Measurements from ENCODE around the gene SMC1B. TPM values are rescaled to one million over a fixed set of nuclear protein-coding genes. Genes with fewer than 3 reads are reported as not detected.
A peak's percentile ranks its signal among the peaks of the same experiment; 100 is the strongest.

The SMC1B gene, protein sequence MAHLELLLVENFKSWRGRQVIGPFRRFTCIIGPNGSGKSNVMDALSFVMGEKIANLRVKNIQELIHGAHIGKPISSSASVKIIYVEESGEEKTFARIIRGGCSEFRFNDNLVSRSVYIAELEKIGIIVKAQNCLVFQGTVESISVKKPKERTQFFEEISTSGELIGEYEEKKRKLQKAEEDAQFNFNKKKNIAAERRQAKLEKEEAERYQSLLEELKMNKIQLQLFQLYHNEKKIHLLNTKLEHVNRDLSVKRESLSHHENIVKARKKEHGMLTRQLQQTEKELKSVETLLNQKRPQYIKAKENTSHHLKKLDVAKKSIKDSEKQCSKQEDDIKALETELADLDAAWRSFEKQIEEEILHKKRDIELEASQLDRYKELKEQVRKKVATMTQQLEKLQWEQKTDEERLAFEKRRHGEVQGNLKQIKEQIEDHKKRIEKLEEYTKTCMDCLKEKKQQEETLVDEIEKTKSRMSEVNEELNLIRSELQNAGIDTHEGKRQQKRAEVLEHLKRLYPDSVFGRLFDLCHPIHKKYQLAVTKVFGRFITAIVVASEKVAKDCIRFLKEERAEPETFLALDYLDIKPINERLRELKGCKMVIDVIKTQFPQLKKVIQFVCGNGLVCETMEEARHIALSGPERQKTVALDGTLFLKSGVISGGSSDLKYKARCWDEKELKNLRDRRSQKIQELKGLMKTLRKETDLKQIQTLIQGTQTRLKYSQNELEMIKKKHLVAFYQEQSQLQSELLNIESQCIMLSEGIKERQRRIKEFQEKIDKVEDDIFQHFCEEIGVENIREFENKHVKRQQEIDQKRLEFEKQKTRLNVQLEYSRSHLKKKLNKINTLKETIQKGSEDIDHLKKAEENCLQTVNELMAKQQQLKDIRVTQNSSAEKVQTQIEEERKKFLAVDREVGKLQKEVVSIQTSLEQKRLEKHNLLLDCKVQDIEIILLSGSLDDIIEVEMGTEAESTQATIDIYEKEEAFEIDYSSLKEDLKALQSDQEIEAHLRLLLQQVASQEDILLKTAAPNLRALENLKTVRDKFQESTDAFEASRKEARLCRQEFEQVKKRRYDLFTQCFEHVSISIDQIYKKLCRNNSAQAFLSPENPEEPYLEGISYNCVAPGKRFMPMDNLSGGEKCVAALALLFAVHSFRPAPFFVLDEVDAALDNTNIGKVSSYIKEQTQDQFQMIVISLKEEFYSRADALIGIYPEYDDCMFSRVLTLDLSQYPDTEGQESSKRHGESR
- total RNA-seq (not detected), polyA plus RNA-seq (not detected)

DNA sequence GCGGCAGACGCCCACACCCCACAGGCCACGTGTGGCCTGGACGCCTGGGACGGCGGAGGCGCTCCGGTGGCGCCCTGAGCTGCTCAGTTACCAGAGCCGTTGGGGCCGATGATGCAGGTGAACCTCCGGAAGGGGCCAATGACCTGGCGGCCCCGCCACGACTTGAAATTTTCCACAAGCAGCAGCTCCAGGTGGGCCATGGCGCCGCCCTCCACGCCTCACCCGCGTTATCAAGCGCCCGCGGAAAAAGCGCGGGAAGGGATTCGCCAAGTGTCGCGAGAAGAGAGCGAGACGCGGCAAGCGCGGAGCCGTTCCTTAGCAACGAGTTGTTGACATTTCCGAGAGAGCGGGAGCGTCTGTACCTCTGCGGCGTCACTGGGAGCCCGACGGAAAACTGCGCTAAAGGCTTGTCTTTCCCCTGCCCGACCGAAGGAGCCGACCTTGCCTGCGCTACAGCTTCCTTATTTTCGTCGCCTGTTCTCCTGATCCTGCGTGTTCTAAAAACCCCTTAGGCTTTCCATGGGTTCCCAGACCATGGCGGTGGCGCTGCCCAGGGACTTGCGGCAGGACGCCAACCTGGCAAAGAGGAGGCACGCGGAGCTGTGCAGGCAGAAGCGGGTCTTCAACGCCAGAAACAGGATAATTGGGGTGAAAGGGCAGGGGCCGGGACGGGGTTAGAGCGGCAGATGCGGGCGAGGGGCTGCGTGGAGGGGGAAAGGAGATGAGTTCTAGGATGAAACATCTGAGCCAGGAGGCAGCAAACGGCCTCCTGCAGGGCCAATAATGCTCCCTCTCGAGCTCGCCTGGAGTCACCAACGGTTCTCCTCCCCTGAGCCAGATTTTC lies at the start of gene SMC1B, which contains the start of gene RIBC2:
Gene SMC1B, minus strand, starts transcription at position 232 of the 844 bp plus-strand sequence. Its CDS starts 32 bp downstream, at position 200.
Gene RIBC2, plus strand, starts transcription at position 326 of the 844 bp plus-strand sequence. Its CDS starts 194 bp downstream, at position 520.
- Histone ChIP-seq H3K27ac (ENCODE audit: insufficient read depth, low read length, poor library complexity, severe bottlenecking) (peak within 1 kb of the TSS; percentile 51), H3K4me1 (ENCODE audit: control insufficient read depth, insufficient read depth, low read length, poor library complexity, severe bottlenecking) (peaks cover 14% of the 10 kb centered on the region), H3K4me3 (ENCODE audit: low read depth, low read length) (peak within 1 kb of the TSS; percentile 62), H3K36me3 (ENCODE audit: control insufficient read depth, insufficient read depth, low read length) (no peaks in the 10 kb centered on the region), H3K27me3 (ENCODE audit: control insufficient read depth, insufficient read depth, low read length) (no peaks in the 10 kb centered on the region), H3K9me3 (ENCODE audit: control insufficient read depth in 2 of 2, low read length in 2 of 2) (no peaks in the 10 kb centered on the region)
- peak; percentile 69 to 89 (median 72) for DNase-seq
- peak; percentile 80 to 83 for ATAC-seq (ENCODE audit: low read depth in 2 of 2)
- Mint-ChIP-seq H3K4me3 (peak within 1 kb of the TSS; percentile 76 to 93 (median 86)), H3K27ac (peak within 1 kb of the TSS in 2 of 3 donors; percentile 24 to 95), H3K27me3 (peaks cover 7% of the 10 kb centered on the region), H3K9me3 (peaks cover 0 to 2% (median 0%) of the 10 kb centered on the region in 7 donors), H3K4me1 (peaks cover 0 to 14% (median 6%) of the 10 kb centered on the region in 4 donors), H3K36me3 (no peaks in the 10 kb centered on the region)

DNA sequence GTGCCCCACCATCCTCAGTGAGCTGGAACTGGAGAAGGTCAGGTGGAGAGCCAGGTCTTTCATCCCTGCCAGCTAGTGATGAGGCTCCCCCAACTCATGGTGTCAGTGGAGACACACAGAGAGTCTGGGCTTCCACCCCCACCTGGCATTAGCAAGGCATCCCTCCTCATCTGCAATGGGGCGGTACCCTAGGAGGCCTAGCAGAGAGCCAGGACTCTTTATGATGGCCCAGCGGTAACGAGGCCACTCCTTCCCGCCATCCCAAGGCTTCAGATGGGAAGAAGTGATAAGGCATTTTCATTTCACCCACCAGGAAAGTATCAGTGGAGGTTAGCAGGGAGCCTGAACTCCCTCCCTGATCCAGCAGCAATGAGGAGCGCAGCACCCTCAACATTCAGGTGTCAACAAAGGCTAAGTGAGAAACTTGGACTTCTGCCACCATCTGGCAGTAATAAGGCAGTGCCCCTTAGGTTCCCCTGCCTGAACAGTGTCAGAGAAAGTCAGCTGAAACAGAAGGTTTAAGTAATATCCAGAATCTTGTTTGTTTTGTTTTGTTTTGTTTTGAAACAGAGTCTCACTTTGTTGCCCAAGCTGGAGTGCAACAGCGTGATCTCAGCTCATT lies 48.7 kb upstream of the SMC1B start:
- Mint-ChIP-seq H3K4me3 (no peak overlapping the region), H3K27me3 (peaks cover 22% of the 10 kb centered on the region), H3K4me1 (peaks cover 0 to 8% (median 0%) of the 10 kb centered on the region in 4 donors), H3K9me3 (peaks cover 0 to 6% (median 4%) of the 10 kb centered on the region in 7 donors), H3K36me3 (no peaks in the 10 kb centered on the region), H3K27ac (no peak overlapping the region)
- Histone ChIP-seq H3K4me1 (ENCODE audit: control insufficient read depth, insufficient read depth, low read length, poor library complexity, severe bottlenecking) (no peaks in the 10 kb centered on the region), H3K27ac (ENCODE audit: insufficient read depth, low read length, poor library complexity, severe bottlenecking) (no peak overlapping the region), H3K9me3 (ENCODE audit: control insufficient read depth in 2 of 2, low read length in 2 of 2) (no peaks in the 10 kb centered on the region), H3K27me3 (ENCODE audit: control insufficient read depth, insufficient read depth, low read length) (no peaks in the 10 kb centered on the region), H3K36me3 (ENCODE audit: control insufficient read depth, insufficient read depth, low read length) (no peaks in the 10 kb centered on the region), H3K4me3 (ENCODE audit: low read depth, low read length) (no peak overlapping the region)
- peak in 1 of 3 donors; percentile 8 for DNase-seq
- ATAC-seq (ENCODE audit: low read depth in 2 of 2) = no peak

DNA sequence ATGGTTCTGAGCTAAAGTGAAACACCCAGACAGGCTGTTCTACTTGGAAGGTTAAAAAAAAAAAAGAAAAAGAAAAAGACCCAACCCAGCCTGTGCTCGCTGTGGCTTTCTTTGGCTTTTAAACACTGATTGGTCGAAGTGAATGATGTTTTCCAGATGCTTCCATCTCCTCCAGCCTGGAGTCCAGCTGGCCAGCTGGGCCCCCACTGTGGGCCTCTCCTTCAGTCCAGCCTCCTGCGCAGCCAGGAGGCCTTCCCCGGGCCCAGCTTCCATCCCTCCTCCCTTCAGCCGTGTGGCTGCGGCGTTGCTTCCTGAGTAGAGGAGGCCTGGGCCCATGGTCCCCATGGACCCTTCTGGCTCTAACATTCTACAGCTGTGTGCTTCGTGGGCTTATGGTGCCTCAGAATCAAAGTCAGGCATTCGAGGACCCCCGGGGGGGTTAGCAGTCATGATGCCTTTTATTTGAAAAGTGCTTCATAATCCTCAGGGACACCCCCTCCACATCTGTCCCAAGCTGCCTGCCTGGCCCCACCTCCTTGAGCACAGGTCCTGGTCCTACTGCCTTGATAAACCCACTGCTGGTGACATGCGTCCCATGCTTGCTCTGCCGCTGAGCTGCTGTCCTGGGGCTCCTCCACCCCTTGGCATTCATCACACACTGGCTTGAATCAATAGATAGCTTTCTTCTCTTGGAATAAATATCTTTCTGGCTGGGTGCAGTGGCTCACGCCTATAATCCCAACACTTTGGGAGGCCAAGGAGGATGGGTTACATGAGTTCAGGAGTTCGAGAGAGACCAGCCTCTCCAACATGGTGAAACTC lies 47.1 kb upstream of the SMC1B start:
- Histone ChIP-seq H3K4me1 (ENCODE audit: control insufficient read depth, insufficient read depth, low read length, poor library complexity, severe bottlenecking) (no peaks in the 10 kb centered on the region), H3K27ac (ENCODE audit: insufficient read depth, low read length, poor library complexity, severe bottlenecking) (no peak overlapping the region), H3K36me3 (ENCODE audit: control insufficient read depth, insufficient read depth, low read length) (no peaks in the 10 kb centered on the region), H3K27me3 (ENCODE audit: control insufficient read depth, insufficient read depth, low read length) (no peaks in the 10 kb centered on the region), H3K4me3 (ENCODE audit: low read depth, low read length) (no peak overlapping the region), H3K9me3 (ENCODE audit: control insufficient read depth in 2 of 2, low read length in 2 of 2) (no peaks in the 10 kb centered on the region)
- ATAC-seq (ENCODE audit: low read depth in 2 of 2) (no peak), DNase-seq (no peak)
- no peak overlapping the region for H3K27ac Mint-ChIP-seq
- no peak overlapping the region for H3K4me3 Mint-ChIP-seq
- peaks cover 17% of the 10 kb centered on the region for H3K27me3 Mint-ChIP-seq
- H3K36me3 Mint-ChIP-seq = no peaks in the 10 kb centered on the region
- H3K9me3 Mint-ChIP-seq = peaks cover 0 to 5% (median 0%) of the 10 kb centered on the region in 7 donors
- no peaks in the 10 kb centered on the region for H3K4me1 Mint-ChIP-seq

DNA sequence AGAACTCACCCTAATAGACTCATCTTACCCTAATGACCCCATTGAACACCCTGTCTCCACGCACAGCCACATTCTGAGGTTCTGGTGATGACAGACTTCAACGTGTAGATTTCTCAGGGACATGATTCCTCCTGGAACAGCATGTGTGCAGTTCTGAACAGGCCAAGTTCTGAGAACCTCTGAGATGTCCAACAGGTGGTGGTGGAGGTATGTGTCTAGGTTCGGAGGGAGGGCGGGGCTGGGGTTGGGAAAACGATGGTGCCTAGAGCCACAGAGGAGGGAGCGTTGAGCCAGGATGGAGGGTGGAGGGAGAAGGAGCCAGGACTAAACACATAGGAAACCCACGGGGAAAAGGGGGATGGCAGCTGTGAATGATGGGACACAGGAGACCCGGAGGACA lies 45.8 kb upstream of the SMC1B start:
- ATAC-seq (ENCODE audit: low read depth in 2 of 2) (no peak), DNase-seq (no peak)
- H3K27me3 Mint-ChIP-seq = peaks cover 14% of the 10 kb centered on the region
- Histone ChIP-seq H3K27me3 (ENCODE audit: control insufficient read depth, insufficient read depth, low read length) (no peaks in the 10 kb centered on the region), H3K4me1 (ENCODE audit: control insufficient read depth, insufficient read depth, low read length, poor library complexity, severe bottlenecking) (no peaks in the 10 kb centered on the region), H3K36me3 (ENCODE audit: control insufficient read depth, insufficient read depth, low read length) (no peaks in the 10 kb centered on the region), H3K27ac (ENCODE audit: insufficient read depth, low read length, poor library complexity, severe bottlenecking) (no peak overlapping the region), H3K9me3 (ENCODE audit: control insufficient read depth in 2 of 2, low read length in 2 of 2) (no peaks in the 10 kb centered on the region), H3K4me3 (ENCODE audit: low read depth, low read length) (no peak overlapping the region)
- H3K36me3 Mint-ChIP-seq = no peaks in the 10 kb centered on the region
- H3K4me3 Mint-ChIP-seq = no peak overlapping the region
- no peaks in the 10 kb centered on the region for H3K4me1 Mint-ChIP-seq
- H3K27ac Mint-ChIP-seq = no peak overlapping the region
- peaks cover 0 to 5% (median 0%) of the 10 kb centered on the region in 7 donors for H3K9me3 Mint-ChIP-seq

DNA sequence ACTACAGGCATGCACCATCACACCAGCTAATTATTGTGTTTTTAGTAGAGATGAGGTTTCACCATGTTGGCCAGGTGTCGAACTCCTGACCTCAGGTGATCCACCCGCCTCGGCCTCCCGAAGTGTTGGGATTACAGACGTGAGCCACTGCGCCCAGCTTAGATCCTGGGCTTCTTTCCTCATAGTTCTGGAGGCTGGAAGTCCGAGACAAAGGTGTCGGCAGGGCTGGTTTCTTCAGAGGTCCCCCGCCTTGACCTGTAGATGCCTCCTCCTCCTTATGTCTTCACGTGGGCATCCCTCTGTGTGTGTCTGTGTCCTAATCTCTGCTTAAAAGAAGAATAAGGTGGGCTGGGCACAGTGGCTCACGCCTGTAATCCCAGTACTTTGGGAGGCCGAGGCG lies 45.1 kb upstream of the SMC1B start:
- Histone ChIP-seq H3K27me3 (ENCODE audit: control insufficient read depth, insufficient read depth, low read length) (no peaks in the 10 kb centered on the region), H3K4me1 (ENCODE audit: control insufficient read depth, insufficient read depth, low read length, poor library complexity, severe bottlenecking) (no peaks in the 10 kb centered on the region), H3K36me3 (ENCODE audit: control insufficient read depth, insufficient read depth, low read length) (no peaks in the 10 kb centered on the region), H3K27ac (ENCODE audit: insufficient read depth, low read length, poor library complexity, severe bottlenecking) (no peak overlapping the region), H3K9me3 (ENCODE audit: control insufficient read depth in 2 of 2, low read length in 2 of 2) (no peaks in the 10 kb centered on the region), H3K4me3 (ENCODE audit: low read depth, low read length) (no peak overlapping the region)
- Mint-ChIP-seq H3K4me1 (no peaks in the 10 kb centered on the region), H3K27me3 (peaks cover 10% of the 10 kb centered on the region), H3K27ac (no peak overlapping the region), H3K9me3 (peaks cover 0 to 5% (median 0%) of the 10 kb centered on the region in 7 donors), H3K4me3 (no peak overlapping the region), H3K36me3 (no peaks in the 10 kb centered on the region)
- no peak for DNase-seq
- ATAC-seq (ENCODE audit: low read depth in 2 of 2) = no peak

DNA sequence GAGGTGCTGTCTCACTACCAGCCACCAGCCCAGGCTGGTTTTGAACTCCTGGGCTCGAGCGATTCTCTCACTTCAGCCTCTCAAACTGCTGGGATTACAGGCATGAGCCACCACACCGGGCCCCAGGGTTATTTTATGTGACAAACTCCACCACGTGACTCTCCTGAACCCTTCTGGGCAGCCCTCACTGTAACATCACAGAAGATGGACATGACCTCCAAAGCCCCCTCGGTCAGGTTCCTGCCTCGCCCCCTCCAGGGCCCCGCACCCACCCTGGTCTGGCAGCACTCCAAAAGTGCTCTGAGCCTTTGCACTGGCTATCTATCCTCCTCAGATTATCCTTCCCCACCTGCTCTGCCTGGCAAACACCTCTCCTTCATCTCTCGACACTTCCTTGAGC lies 43.4 kb upstream of the SMC1B start:
- peaks cover 14% of the 10 kb centered on the region for H3K27me3 Mint-ChIP-seq

More for the DNA sequence above, 43.4 kb upstream of the SMC1B start:
- Histone ChIP-seq H3K27me3 (ENCODE audit: control insufficient read depth, insufficient read depth, low read length) (no peaks in the 10 kb centered on the region), H3K4me1 (ENCODE audit: control insufficient read depth, insufficient read depth, low read length, poor library complexity, severe bottlenecking) (no peaks in the 10 kb centered on the region), H3K36me3 (ENCODE audit: control insufficient read depth, insufficient read depth, low read length) (no peaks in the 10 kb centered on the region), H3K27ac (ENCODE audit: insufficient read depth, low read length, poor library complexity, severe bottlenecking) (no peak overlapping the region), H3K4me3 (ENCODE audit: low read depth, low read length) (no peak overlapping the region), H3K9me3 (ENCODE audit: control insufficient read depth in 2 of 2, low read length in 2 of 2) (no peaks in the 10 kb centered on the region)
- Mint-ChIP-seq H3K4me3 (no peak overlapping the region), H3K36me3 (no peaks in the 10 kb centered on the region), H3K9me3 (peaks cover 0 to 2% (median 0%) of the 10 kb centered on the region in 7 donors), H3K27ac (no peak overlapping the region), H3K4me1 (no peaks in the 10 kb centered on the region)
- no peak for DNase-seq
- no peak for ATAC-seq (ENCODE audit: low read depth in 2 of 2)
